ENCODE measurements around the gene PLEKHG2.

The PLEKHG2 gene

GRCh38 chr19:39416152-39417120 lies 4.0 kb downstream of the PLEKHG2 start:
- peaks cover 35% of the 10 kb centered on the region for H3K36me3 ChIP-seq (ENCODE audit: insufficient read depth, low read length)

GRCh38 chr19:39417463-39418181 lies 5.2 kb downstream of the PLEKHG2 start:
- no peak overlapping the region for H3K4me3 ChIP-seq (ENCODE audit: low read length)
- H3K9me3 ChIP-seq (replicated peaks; ENCODE audit: low read length) = no peaks in the 10 kb centered on the region
- H3K27me3 ChIP-seq (ENCODE audit: control insufficient read depth, insufficient read depth, low read length) = no peaks in the 10 kb centered on the region
- H3K9ac ChIP-seq (ENCODE audit: low read depth, low read length) = no peak overlapping the region
- no peak overlapping the region for H3K4me2 ChIP-seq (ENCODE audit: low read length)
- peaks cover 12% of the 10 kb centered on the region for H3K4me1 ChIP-seq (ENCODE audit: control insufficient read depth, insufficient read depth, low read length)
- H3K36me3 ChIP-seq (ENCODE audit: insufficient read depth, low read length) = peaks cover 44% of the 10 kb centered on the region

More at GRCh38 chr19:39416152-39417120, 4.0 kb downstream of the PLEKHG2 start:
- Histone ChIP-seq H3K27me3 (ENCODE audit: control insufficient read depth, insufficient read depth, low read length) (no peaks in the 10 kb centered on the region), H3K4me1 (ENCODE audit: control insufficient read depth, insufficient read depth, low read length) (peaks cover 15% of the 10 kb centered on the region), H3K4me2 (ENCODE audit: low read length) (peak overlapping the region; percentile 95), H3K9ac (ENCODE audit: low read depth, low read length) (no peak overlapping the region), H3K4me3 (ENCODE audit: low read length) (no peak overlapping the region), H3K9me3 (replicated peaks; ENCODE audit: low read length) (no peaks in the 10 kb centered on the region)

GRCh38 chr19:39419003-39419402 lies 6.5 kb downstream of the PLEKHG2 start:
- Histone ChIP-seq H3K9me3 (replicated peaks; ENCODE audit: low read length) (no peaks in the 10 kb centered on the region), H3K4me2 (ENCODE audit: low read length) (no peak overlapping the region), H3K4me1 (ENCODE audit: control insufficient read depth, insufficient read depth, low read length) (peaks cover 12% of the 10 kb centered on the region), H3K36me3 (ENCODE audit: insufficient read depth, low read length) (peaks cover 58% of the 10 kb centered on the region), H3K9ac (ENCODE audit: low read depth, low read length) (no peak overlapping the region), H3K4me3 (ENCODE audit: low read length) (no peak overlapping the region), H3K27me3 (ENCODE audit: control insufficient read depth, insufficient read depth, low read length) (no peaks in the 10 kb centered on the region)

- no peak overlapping the region for H3K4me2 ChIP-seq (ENCODE audit: low read length)
- H3K36me3 ChIP-seq (ENCODE audit: insufficient read depth, low read length) = peaks cover 72% of the 10 kb centered on the region
- no peak overlapping the region for H3K9ac ChIP-seq (ENCODE audit: low read depth, low read length)
- no peaks in the 10 kb centered on the region for H3K9me3 ChIP-seq (replicated peaks; ENCODE audit: low read length)
- no peak overlapping the region for H3K4me3 ChIP-seq (ENCODE audit: low read length)
- no peaks in the 10 kb centered on the region for H3K4me1 ChIP-seq (ENCODE audit: control insufficient read depth, insufficient read depth, low read length)
- no peaks in the 10 kb centered on the region for H3K27me3 ChIP-seq (ENCODE audit: control insufficient read depth, insufficient read depth, low read length)
Observed at GRCh38 chr19:39420769-39421168, 8.3 kb downstream of the PLEKHG2 start.

GRCh38 chr19:39422020-39422419 lies 9.6 kb downstream of the PLEKHG2 start:
- no peak overlapping the region for H3K9ac ChIP-seq (ENCODE audit: low read depth, low read length)
- no peak overlapping the region for H3K4me2 ChIP-seq (ENCODE audit: low read length)
- H3K4me3 ChIP-seq (ENCODE audit: low read length) = no peak overlapping the region
- no peaks in the 10 kb centered on the region for H3K4me1 ChIP-seq (ENCODE audit: control insufficient read depth, insufficient read depth, low read length)
- H3K36me3 ChIP-seq (ENCODE audit: insufficient read depth, low read length) = peaks cover 68% of the 10 kb centered on the region
- no peaks in the 10 kb centered on the region for H3K27me3 ChIP-seq (ENCODE audit: control insufficient read depth, insufficient read depth, low read length)
- no peaks in the 10 kb centered on the region for H3K9me3 ChIP-seq (replicated peaks; ENCODE audit: low read length)

- no peak overlapping the region for H3K9ac ChIP-seq (ENCODE audit: low read depth, low read length)
Observed at GRCh38 chr19:39423258-39424086, 11.0 kb downstream of the PLEKHG2 start.

GRCh38 chr19:39424934-39425333 lies 12.5 kb downstream of the PLEKHG2 start:
- peaks cover 12% of the 10 kb centered on the region for H3K4me1 ChIP-seq (ENCODE audit: control insufficient read depth, insufficient read depth, low read length)
- H3K27me3 ChIP-seq (ENCODE audit: control insufficient read depth, insufficient read depth, low read length) = no peaks in the 10 kb centered on the region
- H3K36me3 ChIP-seq (ENCODE audit: insufficient read depth, low read length) = peaks cover 53% of the 10 kb centered on the region
- H3K4me2 ChIP-seq (ENCODE audit: low read length) = no peak overlapping the region
- no peaks in the 10 kb centered on the region for H3K9me3 ChIP-seq (replicated peaks; ENCODE audit: low read length)
- no peak overlapping the region for H3K4me3 ChIP-seq (ENCODE audit: low read length)
- no peak overlapping the region for H3K9ac ChIP-seq (ENCODE audit: low read depth, low read length)

More at GRCh38 chr19:39423258-39424086, 11.0 kb downstream of the PLEKHG2 start:
- H3K4me3 ChIP-seq (ENCODE audit: low read length) = no peak overlapping the region
- H3K36me3 ChIP-seq (ENCODE audit: insufficient read depth, low read length) = peaks cover 61% of the 10 kb centered on the region
- peaks cover 5% of the 10 kb centered on the region for H3K4me1 ChIP-seq (ENCODE audit: control insufficient read depth, insufficient read depth, low read length)
- H3K9me3 ChIP-seq (replicated peaks; ENCODE audit: low read length) = no peaks in the 10 kb centered on the region
- no peak overlapping the region for H3K4me2 ChIP-seq (ENCODE audit: low read length)
- no peaks in the 10 kb centered on the region for H3K27me3 ChIP-seq (ENCODE audit: control insufficient read depth, insufficient read depth, low read length)

GRCh38 chr19:39425744-39426143 lies 13.3 kb downstream of the PLEKHG2 start:
- peaks cover 45% of the 10 kb centered on the region for H3K36me3 ChIP-seq (ENCODE audit: insufficient read depth, low read length)
- H3K9ac ChIP-seq (ENCODE audit: low read depth, low read length) = no peak overlapping the region
- H3K27me3 ChIP-seq (ENCODE audit: control insufficient read depth, insufficient read depth, low read length) = no peaks in the 10 kb centered on the region
- H3K4me1 ChIP-seq (ENCODE audit: control insufficient read depth, insufficient read depth, low read length) = peaks cover 12% of the 10 kb centered on the region
- H3K4me2 ChIP-seq (ENCODE audit: low read length) = no peak overlapping the region
- H3K9me3 ChIP-seq (replicated peaks; ENCODE audit: low read length) = no peaks in the 10 kb centered on the region
- H3K4me3 ChIP-seq (ENCODE audit: low read length) = no peak overlapping the region

GRCh38 chr19:39426170-39426569 lies 13.7 kb downstream of the PLEKHG2 start:
- H3K9ac ChIP-seq (ENCODE audit: low read depth, low read length) = no peak overlapping the region
- H3K4me3 ChIP-seq (ENCODE audit: low read length) = no peak overlapping the region
- H3K36me3 ChIP-seq (ENCODE audit: insufficient read depth, low read length) = peaks cover 41% of the 10 kb centered on the region
- H3K4me1 ChIP-seq (ENCODE audit: control insufficient read depth, insufficient read depth, low read length) = peaks cover 16% of the 10 kb centered on the region
- no peaks in the 10 kb centered on the region for H3K9me3 ChIP-seq (replicated peaks; ENCODE audit: low read length)
- no peaks in the 10 kb centered on the region for H3K27me3 ChIP-seq (ENCODE audit: control insufficient read depth, insufficient read depth, low read length)
- H3K4me2 ChIP-seq (ENCODE audit: low read length) = no peak overlapping the region

- H3K9ac ChIP-seq (ENCODE audit: low read depth, low read length) = peak overlapping the region; percentile 52
- H3K4me2 ChIP-seq (ENCODE audit: low read length) = no peak overlapping the region
- H3K4me1 ChIP-seq (ENCODE audit: control insufficient read depth, insufficient read depth, low read length) = peaks cover 18% of the 10 kb centered on the region
- no peaks in the 10 kb centered on the region for H3K9me3 ChIP-seq (replicated peaks; ENCODE audit: low read length)
- H3K27me3 ChIP-seq (ENCODE audit: control insufficient read depth, insufficient read depth, low read length) = no peaks in the 10 kb centered on the region
- peaks cover 37% of the 10 kb centered on the region for H3K36me3 ChIP-seq (ENCODE audit: insufficient read depth, low read length)
- H3K4me3 ChIP-seq (ENCODE audit: low read length) = no peak overlapping the region
Observed at GRCh38 chr19:39427707-39428106, 15.2 kb downstream of the PLEKHG2 start.
